Fibroblast of lung (primary cell): ENCODE results near the gene SCN7A. TPM values are rescaled to one million over a fixed set of nuclear protein-coding genes. Genes with fewer than 3 reads are reported as not detected.

Experiments used
- DNase-seq, 2 donors: peaks; one replicate each; pipeline versions ENCODE4 v3.0.0 to v3.0.0-alpha.2; 2010; ENCODE audit warnings: low read depth in 2 of 2
- H2AFZ ChIP-seq: 2 replicates; pipeline ENCODE4 v1.5.1; 2012; ENCODE audit warnings: low read length, control low read depth, inconsistent platforms
- H3K27ac ChIP-seq: 2 replicates; pipeline ENCODE4 v1.5.1; 2011; ENCODE audit warnings: low read length, control low read depth; ENCODE audit not compliant: insufficient read depth
- H3K27me3 ChIP-seq: 2 replicates; pipeline ENCODE4 v1.5.1; 2011; ENCODE audit warnings: mild to moderate bottlenecking, low read length; ENCODE audit not compliant: control insufficient read depth, insufficient read depth
- H3K36me3 ChIP-seq: 2 replicates; pipeline ENCODE4 v1.5.1; 2011; ENCODE audit warnings: low read length; ENCODE audit not compliant: control insufficient read depth, insufficient read depth
- H3K4me1 ChIP-seq: 2 replicates; pipeline ENCODE4 v1.5.1; 2011; ENCODE audit warnings: low read length; ENCODE audit not compliant: control insufficient read depth, insufficient read depth; ENCODE audit errors: extremely low read depth
- H3K4me2 ChIP-seq: 2 replicates; pipeline ENCODE4 v1.5.1; 2011; ENCODE audit warnings: low read length, control low read depth; ENCODE audit not compliant: insufficient read depth; ENCODE audit errors: extremely low read depth
- H3K4me3 ChIP-seq, 4 experiments: fragments of 200-600 bp in 1 of 4; sonication (generic) in 1 of 4; replicated peaks in 1 of 4; 2 replicates each; pipeline ENCODE4 v1.5.1; 2011 to 2016; ENCODE audit warnings: low read length in 4 of 4, low read depth in 3 of 4, mild to moderate bottlenecking in 3 of 4, control low read depth in 2 of 4, inconsistent platforms in 1 of 4, mixed read lengths in 1 of 4; ENCODE audit not compliant: insufficient read depth in 1 of 4; ENCODE audit errors: control extremely low read depth in 1 of 4
- H3K79me2 ChIP-seq: 2 replicates; pipeline ENCODE4 v1.5.1; 2012; ENCODE audit warnings: mild to moderate bottlenecking, low read length, inconsistent platforms; ENCODE audit not compliant: control insufficient read depth, insufficient read depth
- H3K9ac ChIP-seq: 2 replicates; pipeline ENCODE4 v1.5.1; 2011; ENCODE audit warnings: mild to moderate bottlenecking, low read length, control low read depth; ENCODE audit not compliant: insufficient read depth
- H3K9me3 ChIP-seq: 2 replicates; pipeline ENCODE4 v1.5.1; 2012; ENCODE audit warnings: low read depth, low read length; ENCODE audit not compliant: control insufficient read depth, insufficient read depth
- H4K20me1 ChIP-seq: 2 replicates; pipeline ENCODE4 v1.5.1; 2011; ENCODE audit warnings: low read length; ENCODE audit not compliant: control insufficient read depth, insufficient read depth; ENCODE audit errors: extremely low read depth
- EZH2 ChIP-seq: IDR thresholded peaks from 2 replicates; pipeline ENCODE4 v1.5.1; 2012; ENCODE audit warnings: low read length, control low read depth, mild to moderate bottlenecking; ENCODE audit errors: missing control alignments
- polyA plus RNA-seq, 2 donors: library from polyadenylated mRNA; depleted of rRNA in 1 of 2; stranded (reverse) in 1 of 2; unstranded in 1 of 2; fragments of >200 nt; gene quantifications; 2 replicates each; pipeline ENCODE4 v1.2.1, GENCODE V29; 2011 to 2012; ENCODE audit warnings: missing spikeins in 1 of 2
- total RNA-seq: library from RNA; depleted of rRNA; stranded (reverse); fragments of >200 nt; gene quantifications from 2 replicates; pipeline ENCODE4 v1.2.1, GENCODE V29; 2014
- TF ChIP-seq, protein P1 (sequence below), 2 donors: IDR thresholded peaks in 1 of 2; conservative IDR thresholded peaks in 1 of 2; 1 replicate in 1 of 2; 2 replicates in 1 of 2; pipeline ENCODE4 v1.5.1; 2011 to 2012; ENCODE audit warnings: low read length in 2 of 2, control low read depth in 1 of 2, inconsistent platforms in 1 of 2, low read depth in 1 of 2, mild to moderate bottlenecking in 1 of 2

SCN7A gene
- total and polyA plus RNA-seq, 2 donors (not counting 1 experiment from before 2014, with no cell fraction given) = 7.8 to 8.9 TPM

DNA sequence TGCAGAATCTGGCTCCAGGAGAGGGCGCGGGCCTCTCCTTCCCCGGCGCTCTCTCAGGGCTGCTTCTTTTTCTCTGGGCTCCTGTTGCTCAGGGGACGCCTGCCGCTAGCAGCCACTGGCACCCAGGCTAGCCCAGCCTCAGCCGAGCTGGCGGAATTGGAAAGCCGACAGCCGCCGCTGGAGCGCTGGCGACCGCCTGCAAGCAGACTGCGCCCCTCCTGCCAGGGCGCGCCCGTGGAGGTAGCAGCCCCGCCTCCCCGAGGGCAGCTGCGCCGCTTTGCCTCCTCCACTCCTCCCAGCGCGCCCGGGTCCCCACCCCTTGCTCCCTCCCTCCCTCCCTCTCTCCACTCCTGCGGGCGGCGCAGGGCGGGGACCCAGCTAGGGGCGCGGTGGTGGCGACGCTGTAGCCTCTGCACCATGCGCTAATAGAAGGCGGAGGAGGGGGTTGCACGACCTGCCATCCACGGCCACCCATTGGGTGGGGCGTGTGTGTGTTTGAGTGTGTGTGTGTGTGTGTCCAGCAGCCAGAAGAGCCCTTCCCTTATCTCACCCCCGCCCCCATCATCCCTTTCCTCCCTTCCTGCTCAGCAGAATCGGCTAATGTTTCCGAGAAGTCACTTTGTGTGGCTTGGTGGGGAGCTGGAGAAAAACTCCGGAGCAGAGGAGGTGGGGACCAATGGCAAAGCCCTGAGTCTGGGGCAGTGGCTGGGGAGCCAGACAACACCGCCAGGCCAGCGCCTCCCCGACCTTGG, 118.1 kb downstream of the SCN7A start, which contains the start of gene SCN9A:
TSS of gene SCN9A (minus strand) at position 209 of the 752 bp plus-strand sequence. CDS start 64,188 bp downstream, outside the sequence.
- H3K9me3 ChIP-seq = no peaks in the 10 kb centered on the region
- no peak for TF ChIP-seq EZH2
- TF ChIP-seq, protein P1, sequence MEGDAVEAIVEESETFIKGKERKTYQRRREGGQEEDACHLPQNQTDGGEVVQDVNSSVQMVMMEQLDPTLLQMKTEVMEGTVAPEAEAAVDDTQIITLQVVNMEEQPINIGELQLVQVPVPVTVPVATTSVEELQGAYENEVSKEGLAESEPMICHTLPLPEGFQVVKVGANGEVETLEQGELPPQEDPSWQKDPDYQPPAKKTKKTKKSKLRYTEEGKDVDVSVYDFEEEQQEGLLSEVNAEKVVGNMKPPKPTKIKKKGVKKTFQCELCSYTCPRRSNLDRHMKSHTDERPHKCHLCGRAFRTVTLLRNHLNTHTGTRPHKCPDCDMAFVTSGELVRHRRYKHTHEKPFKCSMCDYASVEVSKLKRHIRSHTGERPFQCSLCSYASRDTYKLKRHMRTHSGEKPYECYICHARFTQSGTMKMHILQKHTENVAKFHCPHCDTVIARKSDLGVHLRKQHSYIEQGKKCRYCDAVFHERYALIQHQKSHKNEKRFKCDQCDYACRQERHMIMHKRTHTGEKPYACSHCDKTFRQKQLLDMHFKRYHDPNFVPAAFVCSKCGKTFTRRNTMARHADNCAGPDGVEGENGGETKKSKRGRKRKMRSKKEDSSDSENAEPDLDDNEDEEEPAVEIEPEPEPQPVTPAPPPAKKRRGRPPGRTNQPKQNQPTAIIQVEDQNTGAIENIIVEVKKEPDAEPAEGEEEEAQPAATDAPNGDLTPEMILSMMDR (conservative IDR thresholded peaks at IDR 0.05 in 1 of 2, IDR thresholded peaks at IDR 0.05 in 1 of 2; ENCODE audit: low read depth in 1 of 2, low read length in 2 of 2) = no peak
- peak within 1 kb of the TSS; percentile 87 to 98 (median 92) for H3K4me3 ChIP-seq
- H3K9ac ChIP-seq = peak within 1 kb of the TSS; percentile 60
- no peaks in the 10 kb centered on the region for H4K20me1 ChIP-seq
- no peaks in the 10 kb centered on the region for H3K27me3 ChIP-seq
- DNase-seq = peak; percentile 81 to 93
- H3K27ac ChIP-seq = peak within 1 kb of the TSS; percentile 74
- no peaks in the 10 kb centered on the region for H3K36me3 ChIP-seq
- peak within 1 kb of the TSS; percentile 83 for H3K4me2 ChIP-seq
- peaks cover 34% of the 10 kb centered on the region for H3K79me2 ChIP-seq
- H2AFZ ChIP-seq = peak within 1 kb of the TSS; percentile 99
- peaks cover 5% of the 10 kb centered on the region for H3K4me1 ChIP-seq

DNA sequence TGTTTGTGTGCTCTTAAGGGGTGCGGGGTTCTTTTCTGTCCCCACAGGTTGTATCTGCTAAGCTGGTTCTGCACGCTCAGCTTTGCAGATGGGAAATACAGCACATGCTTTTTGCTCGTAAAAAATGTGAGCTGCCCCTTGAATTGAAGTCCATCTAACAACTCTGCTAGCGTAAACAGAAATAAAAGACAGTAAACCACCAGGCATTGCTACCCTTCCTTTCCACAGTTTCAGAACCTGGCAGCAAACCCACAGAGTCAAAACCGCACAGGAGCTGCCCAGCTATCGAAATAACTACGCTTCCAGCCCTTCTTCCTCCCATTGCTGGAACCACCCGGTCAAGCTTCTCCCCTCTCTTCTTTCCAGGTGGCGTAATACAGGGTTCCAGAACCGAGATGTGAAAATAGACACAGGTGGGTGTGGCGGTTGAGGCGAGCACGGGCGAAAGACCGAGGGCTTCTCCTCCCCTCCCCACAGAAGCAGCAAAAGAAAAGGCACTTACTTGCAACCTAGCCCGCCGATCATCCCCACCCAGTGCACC, 118.8 kb downstream of the SCN7A start:
- Histone ChIP-seq H3K4me3 (peak overlapping the region; percentile 87 to 98 (median 92)), H4K20me1 (no peaks in the 10 kb centered on the region), H3K4me1 (peaks cover 5% of the 10 kb centered on the region), H3K27ac (peak overlapping the region; percentile 45), H3K4me2 (peak overlapping the region; percentile 69), H3K9ac (peak overlapping the region; percentile 60), H2AFZ (peak overlapping the region; percentile 66), H3K36me3 (no peaks in the 10 kb centered on the region), H3K27me3 (no peaks in the 10 kb centered on the region), H3K9me3 (no peaks in the 10 kb centered on the region), H3K79me2 (peaks cover 39% of the 10 kb centered on the region)
- DNase-seq = peak; percentile 42
- no peak for TF ChIP-seq EZH2
- TF ChIP-seq, protein P1 (conservative IDR thresholded peaks at IDR 0.05 in 1 of 2, IDR thresholded peaks at IDR 0.05 in 1 of 2; ENCODE audit: low read depth in 1 of 2, low read length in 2 of 2) = no peak

DNA sequence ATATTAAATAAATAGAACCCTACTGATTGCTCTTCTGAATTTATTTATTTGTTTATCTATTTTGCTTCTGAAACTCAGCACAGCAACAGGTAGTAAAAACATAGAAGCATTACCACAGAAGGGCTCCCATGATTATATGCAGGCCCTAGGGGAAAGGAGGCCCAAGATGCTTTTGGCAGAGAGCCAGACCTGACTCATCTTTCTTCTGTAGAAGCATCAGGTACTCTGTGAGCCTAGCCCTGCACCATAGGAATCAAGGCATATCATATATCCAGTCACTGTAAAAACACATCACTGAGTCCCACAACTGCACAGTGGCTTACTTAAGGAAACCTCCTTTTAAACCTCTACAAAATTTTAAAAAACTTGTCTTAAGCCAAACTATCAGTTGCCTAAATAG, 120.1 kb downstream of the SCN7A start:
- Histone ChIP-seq H4K20me1 (no peaks in the 10 kb centered on the region), H3K27me3 (no peaks in the 10 kb centered on the region), H2AFZ (no peak overlapping the region), H3K4me1 (peaks cover 5% of the 10 kb centered on the region), H3K27ac (no peak overlapping the region), H3K4me2 (peak overlapping the region; percentile 42), H3K79me2 (peaks cover 46% of the 10 kb centered on the region), H3K36me3 (no peaks in the 10 kb centered on the region), H3K4me3 (peak overlapping the region; percentile 87 to 98 (median 92)), H3K9ac (no peak overlapping the region), H3K9me3 (no peaks in the 10 kb centered on the region)
- TF ChIP-seq, protein P1 (conservative IDR thresholded peaks at IDR 0.05 in 1 of 2, IDR thresholded peaks at IDR 0.05 in 1 of 2; ENCODE audit: low read depth in 1 of 2, low read length in 2 of 2) = no peak
- no peak for TF ChIP-seq EZH2
- DNase-seq = peak; percentile 72 to 85
